Stimulated activated CD4-positive, alpha-beta T cell treated with anti-CD3 and anti-CD28 coated beads, Interleukin-15, amount 100 ng/mL, for 1 hour (primary cell): ENCODE data around the gene SYT3.

Experiments used
- DNase-seq, 2 donors: peaks; one replicate each; pipeline ENCODE4 v3.0.0-alpha.2; 2020; ENCODE audit warnings: low read depth in 1 of 2, low spot score in 1 of 2

Gene SYT3, protein sequence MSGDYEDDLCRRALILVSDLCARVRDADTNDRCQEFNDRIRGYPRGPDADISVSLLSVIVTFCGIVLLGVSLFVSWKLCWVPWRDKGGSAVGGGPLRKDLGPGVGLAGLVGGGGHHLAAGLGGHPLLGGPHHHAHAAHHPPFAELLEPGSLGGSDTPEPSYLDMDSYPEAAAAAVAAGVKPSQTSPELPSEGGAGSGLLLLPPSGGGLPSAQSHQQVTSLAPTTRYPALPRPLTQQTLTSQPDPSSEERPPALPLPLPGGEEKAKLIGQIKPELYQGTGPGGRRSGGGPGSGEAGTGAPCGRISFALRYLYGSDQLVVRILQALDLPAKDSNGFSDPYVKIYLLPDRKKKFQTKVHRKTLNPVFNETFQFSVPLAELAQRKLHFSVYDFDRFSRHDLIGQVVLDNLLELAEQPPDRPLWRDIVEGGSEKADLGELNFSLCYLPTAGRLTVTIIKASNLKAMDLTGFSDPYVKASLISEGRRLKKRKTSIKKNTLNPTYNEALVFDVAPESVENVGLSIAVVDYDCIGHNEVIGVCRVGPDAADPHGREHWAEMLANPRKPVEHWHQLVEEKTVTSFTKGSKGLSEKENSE

DNA sequence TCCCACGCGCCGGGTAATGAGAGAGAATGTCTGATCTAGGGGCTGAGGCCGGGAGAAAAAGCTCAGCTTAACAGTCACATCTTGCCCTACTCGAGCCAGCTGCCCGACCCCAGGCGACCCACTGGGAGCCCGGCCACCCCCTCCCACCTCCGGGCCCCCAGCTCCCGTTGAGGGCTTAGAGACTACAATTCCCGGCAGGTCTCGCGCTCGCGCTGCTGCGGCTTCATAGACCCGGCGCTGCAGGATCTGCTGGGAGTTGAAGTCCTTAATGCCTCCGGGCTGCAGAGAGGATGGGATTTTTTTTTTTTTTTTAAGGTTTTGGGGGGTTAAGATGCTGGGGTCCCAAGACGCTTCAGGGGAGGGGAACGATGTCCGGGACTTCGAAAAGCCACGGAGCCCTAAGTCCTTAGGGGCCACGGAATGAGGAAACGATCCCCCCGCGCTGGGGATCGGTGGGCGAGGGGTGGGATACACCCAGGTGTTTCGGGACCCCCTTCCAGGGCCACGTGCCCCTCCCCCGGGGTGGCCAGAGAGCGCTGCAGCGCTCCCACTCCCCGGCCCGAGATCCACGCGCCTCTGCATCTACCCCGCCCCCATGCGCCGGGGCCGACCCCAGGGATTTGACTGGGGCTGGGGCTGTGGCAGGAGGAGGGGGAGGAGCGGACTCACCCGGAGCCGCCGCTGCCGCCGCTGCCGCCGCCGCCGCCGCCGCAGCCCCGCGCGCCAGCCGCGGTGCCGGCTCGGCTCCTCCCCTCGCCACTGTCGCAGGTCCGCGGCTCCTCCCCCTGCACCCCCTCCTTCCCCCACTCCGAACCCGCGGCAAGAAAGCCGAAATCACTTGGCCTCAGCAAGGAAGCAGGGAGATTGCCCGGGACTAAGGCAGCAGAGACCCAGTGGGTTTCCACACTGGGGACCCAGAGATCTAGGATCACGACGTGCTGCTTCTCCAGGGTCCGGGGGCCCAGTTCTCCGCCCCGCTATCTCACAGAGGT lies at the start of gene SYT3:
Gene SYT3, minus strand, starts transcription at position 761 of the 992 bp plus-strand sequence. CDS start 2,470 bp downstream, outside the sequence.
- DNase-seq: peak in 1 of 2 donors; percentile 36

DNA sequence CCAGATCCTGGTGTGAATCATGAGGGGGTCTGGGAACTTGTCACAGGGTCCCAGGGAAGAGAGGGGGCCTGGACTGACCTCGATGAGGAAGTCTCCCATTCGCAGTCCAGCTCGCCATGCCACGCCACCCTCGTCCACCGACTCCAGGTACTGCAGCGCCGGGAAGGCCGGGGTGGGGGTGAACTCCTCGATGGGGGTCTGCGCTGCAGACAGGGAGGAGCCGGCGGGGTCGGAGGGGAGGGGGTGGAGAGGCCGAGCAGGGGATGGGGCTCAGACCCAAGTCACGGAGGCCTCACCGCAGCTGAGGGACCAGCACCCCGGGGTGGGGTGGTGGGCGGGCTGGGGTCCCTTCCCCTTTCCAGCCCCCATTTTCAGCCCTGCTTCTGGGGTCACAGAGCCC lies 49.1 kb upstream of the SYT3 start:
- DNase-seq: no peak

DNA sequence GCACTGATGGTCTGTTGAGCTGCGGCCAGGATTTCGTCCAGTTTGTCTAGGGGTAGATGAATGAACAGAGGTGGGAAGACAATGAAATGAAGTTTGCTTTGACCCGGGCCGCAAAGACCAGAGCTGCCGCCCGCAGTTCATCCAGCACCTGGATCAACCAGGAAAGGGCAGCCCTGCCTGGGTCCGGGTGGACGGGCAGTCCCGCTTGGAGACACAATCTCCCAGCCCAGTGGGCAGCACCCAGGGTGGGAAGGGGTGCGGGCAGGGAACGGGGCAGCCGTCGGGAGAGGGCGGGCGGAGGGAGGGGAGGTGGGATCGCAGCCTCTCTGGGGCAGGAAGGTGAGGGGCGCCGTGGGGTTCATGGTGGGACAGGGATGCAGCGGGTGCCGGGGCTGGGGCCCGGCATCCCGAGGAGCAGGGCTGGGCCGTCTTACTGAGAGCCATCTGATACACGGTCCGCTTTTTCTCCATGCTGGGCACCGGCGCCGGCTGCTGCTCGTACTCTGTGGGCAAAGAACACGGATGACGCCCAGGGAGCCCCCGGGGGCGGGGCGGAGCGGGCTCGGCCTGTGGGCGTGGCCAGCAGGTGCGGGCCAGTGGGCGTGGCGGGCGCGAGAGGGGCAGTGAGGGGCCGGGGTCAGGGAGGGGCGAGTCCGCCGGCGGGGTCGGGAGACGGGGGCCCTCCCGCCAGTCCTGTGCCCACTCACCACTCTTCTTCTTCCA lies 46.8 kb upstream of the SYT3 start:
- DNase-seq: no peak

DNA sequence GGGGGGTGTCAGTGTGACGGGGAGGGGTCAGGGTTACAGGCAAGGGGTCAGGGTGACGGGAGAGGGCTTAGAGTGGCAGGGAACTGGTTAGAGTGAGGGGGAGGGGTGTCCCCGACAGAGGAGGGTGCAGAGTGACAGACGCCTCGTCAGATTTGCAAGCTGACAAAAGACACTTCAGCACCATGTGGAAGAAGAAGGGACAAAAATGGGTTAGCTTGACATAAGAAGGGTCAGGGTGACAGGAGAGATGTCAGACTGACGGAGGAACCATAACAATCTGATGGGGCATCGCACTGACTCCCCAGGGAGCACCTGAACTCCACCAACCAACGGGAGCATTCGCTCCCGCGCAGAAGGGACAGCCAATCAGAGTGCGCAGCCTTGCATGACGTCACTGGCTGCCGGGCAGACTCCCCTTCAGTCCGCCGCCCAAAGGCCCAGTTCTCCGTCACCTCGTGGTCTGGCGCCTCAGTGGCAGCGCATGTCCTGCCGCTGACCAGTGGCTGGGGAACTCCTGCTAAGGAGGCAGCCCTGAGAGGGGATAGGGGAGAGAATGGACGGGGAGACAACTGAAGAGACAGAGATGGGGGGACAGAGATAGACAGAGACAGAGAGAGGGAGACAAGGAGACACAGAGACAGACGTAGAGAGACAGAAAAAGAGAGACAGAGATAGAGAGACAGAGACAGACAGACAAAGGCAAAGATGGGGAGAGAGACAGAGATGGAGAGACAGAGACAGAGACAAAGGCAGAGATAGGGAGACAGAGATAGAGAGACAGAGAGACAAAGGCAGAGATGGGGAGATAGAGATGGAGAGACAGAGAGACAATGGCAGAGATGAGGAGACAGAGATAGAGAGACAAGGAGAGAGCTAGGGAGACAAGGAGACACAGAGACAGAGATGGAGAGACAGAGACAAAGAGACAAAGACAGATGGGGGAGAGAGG lies 39.8 kb upstream of the SYT3 start:
- peak; percentile 46 to 69 for DNase-seq

DNA sequence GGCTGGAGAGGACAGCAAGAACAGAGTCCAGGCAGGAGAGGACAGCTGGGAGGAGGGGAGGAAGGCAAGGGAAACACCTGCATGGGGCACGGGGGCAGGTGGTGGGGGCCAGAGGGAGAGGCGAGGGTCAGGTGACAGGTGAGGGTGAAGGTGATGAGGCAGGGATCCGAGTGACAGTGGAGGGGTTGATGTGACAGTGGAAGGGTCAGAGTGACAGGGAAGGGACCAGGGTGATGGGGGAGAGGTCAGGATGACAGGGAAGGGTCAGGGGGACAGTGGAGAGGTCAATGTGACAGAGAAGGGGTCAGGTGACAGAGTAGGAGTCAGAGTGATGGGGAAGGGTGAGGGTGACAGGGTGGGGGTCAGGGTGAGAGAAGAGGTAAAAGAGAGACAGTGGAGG lies 38.6 kb upstream of the SYT3 start:
- no peak for DNase-seq

DNA sequence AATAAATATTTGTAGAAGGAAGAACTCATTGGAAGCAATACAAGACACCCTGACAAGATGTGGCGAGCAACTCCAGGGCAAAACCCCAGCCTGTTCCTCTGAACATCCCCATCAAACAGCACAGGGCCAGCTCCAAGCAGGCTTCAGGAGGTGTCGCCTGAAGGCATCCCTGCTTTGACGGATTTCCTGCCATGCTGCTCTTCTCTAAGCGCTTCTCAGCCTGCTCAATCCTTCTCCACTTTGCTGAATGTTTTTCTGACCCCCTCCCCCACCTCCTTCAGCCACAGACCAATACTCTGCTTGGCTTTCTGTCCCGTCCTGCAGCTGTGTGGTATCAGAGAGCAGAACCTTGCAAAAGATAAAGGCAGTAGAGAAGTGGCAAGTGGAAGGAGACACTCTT lies 38.0 kb upstream of the SYT3 start:
- DNase-seq: no peak

DNA sequence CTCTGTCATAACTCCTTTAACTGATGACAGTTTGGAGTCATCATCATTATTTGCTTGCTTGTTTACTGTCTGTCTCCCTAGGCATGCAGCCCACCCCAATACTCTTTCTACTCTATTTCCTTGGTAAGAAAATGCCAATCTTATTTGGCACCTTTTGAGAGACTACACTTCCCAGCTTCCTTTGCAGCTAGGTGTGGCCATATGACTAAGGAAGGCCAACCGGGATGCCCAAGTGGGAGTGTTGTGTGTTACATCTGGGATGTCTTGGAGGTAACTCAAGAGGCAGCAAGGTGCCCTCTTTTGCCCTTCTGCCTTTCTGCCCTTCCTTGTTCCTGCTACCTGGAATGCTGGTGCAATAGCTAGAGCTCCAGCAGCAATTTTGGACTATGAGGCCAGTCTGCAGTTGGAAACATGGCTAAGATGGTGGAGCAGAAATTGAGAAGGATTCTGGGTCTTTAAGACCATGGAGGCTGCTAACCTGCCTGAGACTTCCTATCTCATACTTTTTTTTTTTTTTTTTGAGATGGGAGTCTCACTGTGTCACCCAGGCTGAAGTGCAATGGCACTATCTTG lies 37.0 kb upstream of the SYT3 start:
- no peak for DNase-seq

DNA sequence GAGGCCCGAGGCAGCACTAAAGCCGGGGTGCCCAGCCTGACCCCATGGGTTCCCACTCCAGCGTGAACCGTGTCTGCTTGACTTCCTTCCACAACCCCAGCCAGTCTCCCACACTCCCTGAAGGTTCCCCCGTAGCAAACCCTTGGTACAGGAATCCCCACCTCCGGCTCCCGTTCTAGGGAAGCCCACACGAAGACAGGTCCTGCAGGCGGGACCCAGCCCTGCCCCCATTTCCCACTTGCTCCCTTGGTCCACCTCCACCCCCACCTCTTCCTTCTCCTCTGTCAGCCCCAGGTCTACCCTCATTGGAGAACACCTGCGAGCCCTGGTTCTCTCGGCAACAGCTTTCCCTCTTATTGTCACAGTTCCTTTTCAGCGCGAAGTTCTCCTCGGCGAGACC lies 33.4 kb upstream of the SYT3 start:
- DNase-seq: no peak

DNA sequence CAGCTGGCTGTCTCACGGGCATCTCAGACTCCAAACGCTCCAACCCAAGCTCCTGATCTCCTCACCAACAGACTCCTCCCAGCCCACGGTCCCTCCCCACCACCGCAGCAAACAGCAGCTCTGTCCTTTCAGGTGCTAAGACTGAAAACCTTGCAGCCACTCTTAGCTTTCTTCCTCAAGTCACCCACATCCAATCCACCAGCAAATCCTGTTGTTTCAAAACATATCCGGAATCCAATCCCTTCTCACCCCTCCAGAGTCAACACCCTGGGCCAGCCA lies 30.4 kb upstream of the SYT3 start:
- DNase-seq: no peak

DNA sequence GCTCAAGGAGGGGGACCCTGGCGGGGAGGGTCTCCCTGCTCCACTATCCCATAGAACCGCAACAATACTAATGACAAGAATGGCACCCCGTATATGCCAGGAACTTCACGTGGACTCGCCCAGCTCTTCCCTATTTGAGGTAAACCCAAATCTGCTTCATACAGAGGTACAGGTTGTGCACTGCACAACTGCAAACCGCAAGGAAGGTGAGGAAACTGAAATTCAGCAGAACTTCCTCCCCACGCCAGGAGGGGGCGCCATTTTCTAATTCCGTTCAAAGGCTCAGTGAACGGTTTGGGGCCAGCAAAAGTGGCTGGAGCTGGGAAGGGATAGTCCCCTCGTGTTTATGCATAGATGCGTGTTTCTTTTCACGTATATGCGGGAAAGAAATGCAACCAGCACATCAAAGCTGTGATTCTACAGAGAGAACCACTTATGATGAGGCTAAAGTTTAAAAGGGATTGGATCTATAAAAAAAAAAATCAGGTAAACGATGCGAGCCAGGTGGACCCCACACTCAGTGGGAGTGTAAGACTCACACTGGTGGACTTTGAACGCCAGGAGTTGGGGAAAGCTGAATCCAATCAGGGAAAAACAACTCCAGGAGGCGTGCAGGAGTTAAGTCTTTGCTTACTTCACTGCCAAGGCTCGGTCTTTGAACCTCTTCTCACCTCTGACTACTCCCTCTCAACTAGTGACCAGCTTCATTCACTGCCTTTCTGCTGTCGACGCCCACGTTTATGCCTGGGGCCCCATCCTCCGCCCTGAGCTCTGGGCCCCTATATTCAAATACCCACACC lies 29.8 kb upstream of the SYT3 start:
- peak in 1 of 2 donors; percentile 29 for DNase-seq

DNA sequence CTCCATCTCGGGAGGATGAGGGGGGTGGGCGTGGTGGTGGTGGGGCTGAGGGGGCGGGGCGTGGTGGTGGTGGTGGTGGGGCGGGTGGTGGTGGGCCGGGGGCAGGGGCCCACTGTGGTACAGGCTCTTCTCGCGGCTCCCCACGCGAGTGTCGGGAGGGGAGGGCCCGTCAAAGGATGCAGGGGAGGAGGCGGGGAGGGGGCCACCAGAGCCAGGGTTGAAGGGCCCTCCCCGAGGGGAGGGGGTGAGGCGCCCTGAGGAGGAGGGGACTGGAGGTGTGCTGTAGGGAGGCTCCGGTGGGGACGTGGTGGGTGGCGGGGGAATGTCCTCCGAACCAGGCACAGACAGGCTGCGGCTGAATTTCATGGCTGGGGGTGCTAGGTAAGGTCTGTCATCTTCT lies 29.2 kb upstream of the SYT3 start:
- DNase-seq: no peak

DNA sequence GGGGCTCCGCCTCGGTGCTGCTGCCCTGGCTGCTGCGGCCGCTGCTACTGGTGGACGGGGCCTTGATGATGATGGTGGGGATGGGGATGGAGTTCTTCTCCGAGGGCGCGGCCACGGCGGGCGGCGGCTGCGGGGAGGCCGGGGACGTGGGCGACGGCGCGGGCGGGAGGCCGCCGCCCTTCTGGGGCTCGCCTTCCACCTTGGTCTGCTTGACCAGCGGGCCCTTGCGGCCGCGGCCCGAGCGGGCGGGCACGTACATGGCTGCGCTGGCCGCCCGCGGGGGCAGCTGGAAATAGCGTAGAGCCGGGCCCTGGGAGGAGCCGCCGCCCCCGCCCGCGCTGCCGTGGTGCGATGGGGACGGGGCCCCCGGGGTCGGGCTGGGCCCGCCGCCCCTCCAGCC lies 28.7 kb upstream of the SYT3 start:
- DNase-seq: no peak

DNA sequence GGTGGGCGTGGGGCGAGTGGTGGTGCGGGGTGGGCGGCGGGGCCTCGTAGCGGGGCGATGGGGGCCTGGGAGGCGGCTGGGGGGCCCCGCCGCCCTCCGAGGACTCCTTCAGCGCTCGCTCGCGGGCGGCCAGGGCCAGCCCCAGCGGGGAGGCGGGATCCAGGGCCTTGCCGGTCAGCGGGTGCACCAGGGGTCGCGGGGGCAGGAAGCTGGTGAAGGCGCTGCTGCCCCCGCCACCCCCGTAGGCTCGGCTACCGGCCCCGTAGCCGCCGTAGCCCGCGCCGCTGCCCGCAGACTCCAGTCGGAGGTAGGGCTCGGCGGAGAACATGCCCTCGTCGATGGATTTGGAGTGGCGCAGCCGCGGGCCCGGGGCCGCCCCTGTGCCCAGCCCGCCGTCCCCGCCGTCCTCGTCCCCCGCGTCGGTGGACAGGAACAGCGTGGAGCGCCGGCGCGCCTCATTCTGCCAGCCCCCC lies 28.1 kb upstream of the SYT3 start:
- no peak for DNase-seq

DNA sequence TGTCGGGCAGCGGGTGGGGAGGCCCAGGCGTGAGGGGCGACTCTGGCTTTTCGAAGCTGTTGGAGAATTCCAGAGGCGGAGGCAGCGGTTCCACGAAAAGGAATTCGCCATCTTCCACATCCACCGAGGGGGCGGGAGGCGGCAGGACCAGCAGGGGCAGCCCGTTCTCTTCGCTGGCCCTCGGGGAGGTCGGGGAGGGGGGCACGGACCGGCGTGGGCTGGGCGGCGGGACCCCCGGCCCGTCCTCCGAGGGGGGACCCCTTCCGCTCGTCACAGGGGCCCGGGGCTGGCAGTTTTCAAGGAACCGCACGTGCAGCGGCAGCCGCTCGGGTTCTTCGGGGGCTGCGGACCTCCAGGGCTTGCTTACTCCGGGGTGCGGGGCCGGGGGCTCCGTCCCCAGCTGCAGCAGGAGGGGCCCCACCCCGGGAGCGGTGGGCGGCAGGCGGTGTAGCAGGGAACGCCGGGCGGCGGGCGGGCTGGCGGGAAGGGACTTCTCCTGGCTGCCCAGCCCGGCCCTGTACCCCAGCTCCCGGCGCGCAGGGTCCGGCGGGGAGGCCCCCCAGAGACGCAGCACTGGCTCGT lies 27.6 kb upstream of the SYT3 start:
- no peak for DNase-seq

DNA sequence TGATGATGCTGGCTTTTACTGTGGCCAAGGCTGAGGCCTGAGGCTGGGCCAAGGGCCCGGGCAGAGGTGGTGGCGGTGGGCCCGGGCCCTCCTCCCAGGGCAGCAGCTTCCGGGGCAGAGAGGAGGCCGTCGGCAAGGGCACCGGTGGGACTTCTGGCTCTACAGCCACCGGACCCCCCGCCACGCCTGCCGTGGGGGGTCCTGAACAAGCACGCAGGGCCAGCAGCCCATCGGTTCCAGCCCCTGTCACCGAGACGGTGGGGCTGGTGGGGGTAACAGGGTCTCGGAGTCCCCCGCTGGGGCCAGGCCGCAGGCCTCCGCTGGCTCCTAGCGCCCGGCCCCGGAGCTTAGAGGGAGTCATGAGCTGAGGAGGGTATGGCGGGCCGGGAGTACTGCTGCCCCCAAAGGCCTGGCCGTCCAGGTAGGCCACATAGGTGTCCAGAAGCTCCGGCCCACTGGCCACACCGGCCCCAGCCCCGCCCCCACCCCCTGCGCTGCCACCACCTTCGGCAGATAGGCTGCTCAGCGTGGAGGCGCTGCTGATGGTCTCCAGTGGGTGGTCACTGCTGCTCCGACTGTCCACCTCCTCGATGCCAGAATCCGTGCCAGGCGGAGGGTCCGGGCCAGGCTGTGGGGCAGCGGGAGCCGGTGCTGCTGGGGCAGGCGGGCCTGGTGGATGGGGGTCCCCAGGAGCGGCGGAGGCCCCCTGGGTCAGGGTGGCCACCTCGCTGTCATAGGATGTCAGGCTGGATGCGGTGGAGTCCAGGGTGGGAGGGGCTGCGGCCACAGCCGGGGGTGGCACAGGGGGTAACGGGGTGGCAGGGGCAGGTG lies 26.9 kb upstream of the SYT3 start:
- no peak for DNase-seq

DNA sequence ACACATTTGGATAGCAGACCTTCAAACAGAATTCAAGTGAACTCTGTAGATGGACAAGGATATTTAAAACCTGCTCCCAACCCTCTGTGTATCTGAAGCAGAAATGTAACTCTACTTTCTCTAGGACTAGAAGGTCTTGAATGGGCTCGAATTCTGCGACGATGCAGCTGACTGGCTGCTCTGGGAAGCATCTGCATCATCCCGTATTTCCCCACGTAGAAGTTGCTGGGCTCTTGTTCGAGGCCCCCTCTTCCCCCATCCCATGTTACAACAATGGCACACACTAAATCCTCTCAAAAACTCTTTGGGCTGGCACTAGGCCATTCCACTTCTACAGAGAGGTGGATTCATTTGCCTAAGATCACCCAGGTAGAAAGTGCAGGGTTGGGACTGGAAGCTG lies 24.5 kb upstream of the SYT3 start:
- DNase-seq: no peak

DNA sequence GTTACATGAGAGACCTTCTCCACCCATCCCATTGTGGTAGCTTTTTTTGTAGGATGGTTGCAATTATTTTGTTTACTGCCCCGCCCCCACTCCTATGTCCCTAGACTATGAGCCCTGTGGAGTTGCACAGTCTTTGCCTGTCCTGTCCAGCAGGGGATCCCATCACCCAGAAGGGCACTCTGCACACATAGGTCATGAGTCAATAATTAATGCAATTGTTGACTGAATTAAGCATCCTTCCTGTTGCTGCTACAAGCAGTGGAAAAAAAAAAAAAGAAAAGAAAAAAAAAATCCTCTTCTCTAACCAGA lies 23.8 kb upstream of the SYT3 start:
- no peak for DNase-seq
